ENCODE data around the gene EEF2K.
"Not testable (repeated sequence)": the region's sequence is repeated elsewhere in the genome, so short reads cannot be mapped to it uniquely, and the experiment has no call there.

DNA sequence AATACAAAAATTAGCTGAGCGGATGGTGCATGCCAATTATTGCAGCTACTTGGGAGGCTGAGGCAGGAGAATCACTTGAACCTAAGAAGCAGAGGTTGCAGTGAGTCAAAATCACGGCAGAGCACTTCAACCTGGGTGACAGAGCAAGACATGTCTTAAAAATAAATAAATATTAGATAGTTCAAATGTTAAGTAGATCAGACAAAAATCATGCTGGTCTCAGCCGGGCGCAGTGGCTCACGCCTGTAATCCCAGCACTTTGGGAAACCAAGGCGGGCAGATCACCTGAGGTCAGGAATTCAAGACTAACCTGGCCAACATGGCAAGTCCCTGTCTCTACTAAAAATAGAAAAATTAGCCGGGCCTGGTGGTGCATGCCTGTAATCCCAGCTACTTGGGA is 95.3 kb downstream of the EEF2K start:
- TF ChIP-seq, protein P1, sequence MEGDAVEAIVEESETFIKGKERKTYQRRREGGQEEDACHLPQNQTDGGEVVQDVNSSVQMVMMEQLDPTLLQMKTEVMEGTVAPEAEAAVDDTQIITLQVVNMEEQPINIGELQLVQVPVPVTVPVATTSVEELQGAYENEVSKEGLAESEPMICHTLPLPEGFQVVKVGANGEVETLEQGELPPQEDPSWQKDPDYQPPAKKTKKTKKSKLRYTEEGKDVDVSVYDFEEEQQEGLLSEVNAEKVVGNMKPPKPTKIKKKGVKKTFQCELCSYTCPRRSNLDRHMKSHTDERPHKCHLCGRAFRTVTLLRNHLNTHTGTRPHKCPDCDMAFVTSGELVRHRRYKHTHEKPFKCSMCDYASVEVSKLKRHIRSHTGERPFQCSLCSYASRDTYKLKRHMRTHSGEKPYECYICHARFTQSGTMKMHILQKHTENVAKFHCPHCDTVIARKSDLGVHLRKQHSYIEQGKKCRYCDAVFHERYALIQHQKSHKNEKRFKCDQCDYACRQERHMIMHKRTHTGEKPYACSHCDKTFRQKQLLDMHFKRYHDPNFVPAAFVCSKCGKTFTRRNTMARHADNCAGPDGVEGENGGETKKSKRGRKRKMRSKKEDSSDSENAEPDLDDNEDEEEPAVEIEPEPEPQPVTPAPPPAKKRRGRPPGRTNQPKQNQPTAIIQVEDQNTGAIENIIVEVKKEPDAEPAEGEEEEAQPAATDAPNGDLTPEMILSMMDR (IDR thresholded peaks at IDR 0.05 in 4 of 5, conservative IDR thresholded peaks at IDR 0.05 in 1 of 5) = not testable (repeated sequence)
- not testable (repeated sequence) for TF ChIP-seq POLR2A (IDR thresholded peaks at IDR 0.05)

Data from gastrocnemius medialis (tissue), 4 donors.